Heart right ventricle (tissue), 16 donors: ENCODE measurements around the gene CPNE5. TPM values are rescaled to one million over a fixed set of nuclear protein-coding genes. Genes with fewer than 3 reads are reported as not detected.
A peak's percentile ranks its signal among the peaks of the same experiment; 100 is the strongest.

Experiments
- ATAC-seq, 8 donors: fragments of 200-7000 bp; cut with Tn5 transposase; one replicate each; pipeline ENCODE4 v1.9.1; 2020; ENCODE audit warnings: mild to moderate bottlenecking in 8 of 8, moderate library complexity in 8 of 8, moderate number of reproducible peaks in 1 of 8
- DNase-seq, 2 donors: peaks; one replicate each; pipeline ENCODE4 v3.0.0-alpha.2; 2020
- H3K27ac ChIP-seq, 10 donors: fragments of 200-600 bp; sonication (generic) in 2 of 10; one replicate each; pipeline versions ENCODE4 v1.5.0 to v1.8.0; 2020 to 2022; ENCODE audit warnings: mild to moderate bottlenecking in 3 of 10
- H3K27me3 ChIP-seq, 7 donors: fragments of 200-600 bp; one replicate each; pipeline ENCODE4 v1.8.0; 2021 to 2022; ENCODE audit warnings: mild to moderate bottlenecking in 2 of 7
- H3K36me3 ChIP-seq, 9 donors: fragments of 200-600 bp; sonication (generic) in 1 of 9; one replicate each; pipeline versions ENCODE4 v1.5.0 to v1.8.0; 2020 to 2022; ENCODE audit warnings: mild to moderate bottlenecking in 2 of 9
- H3K4me1 ChIP-seq, 9 donors: fragments of 200-600 bp; sonication (generic) in 1 of 9; one replicate each; pipeline versions ENCODE4 v1.5.0 to v1.8.0; 2020 to 2022; ENCODE audit warnings: mild to moderate bottlenecking in 4 of 9
- H3K4me3 ChIP-seq, 10 donors: fragments of 200-600 bp; sonication (generic) in 2 of 10; one replicate each; pipeline versions ENCODE4 v1.5.0 to v1.8.0; 2020 to 2022; ENCODE audit warnings: mild to moderate bottlenecking in 7 of 10, moderate library complexity in 2 of 10
- H3K9me3 ChIP-seq, 11 donors: fragments of 200-600 bp in 10 of 11; sonication (generic) in 2 of 11; one replicate each; pipeline versions ENCODE4 v1.5.0 to v1.8.0; 2013 to 2022; ENCODE audit warnings: mild to moderate bottlenecking in 2 of 11, control low read depth in 1 of 11, moderate library complexity in 1 of 11
- CTCF ChIP-seq, 9 donors: fragments of 200-600 bp; sonication (generic) in 2 of 9; IDR thresholded peaks; one replicate each; pipeline versions ENCODE4 v1.5.0 to v1.8.0; 2021 to 2022; ENCODE audit warnings: antibody characterized with exemption in 9 of 9, mild to moderate bottlenecking in 5 of 9, moderate library complexity in 1 of 9
- WGBS, 2 donors: extraction: QIAGEN DNeasy Blood & Tissue Kit; methylation state at CpG; one replicate each; pipeline ENCODE4 v1.1.7; 2013; ENCODE audit warnings: inconsistent platforms in 1 of 2; 5-methylcytosine and 5-hydroxymethylcytosine counted together
- intact Hi-C, 10 donors: fragments of 100-400 bp; cut with DNase I; formaldehyde crosslinking; loops; one replicate each; pipeline versions ENCODE4 v1.11.1 to v1.14.2; 2022
- polyA plus RNA-seq, 2 donors: library from polyadenylated mRNA; stranded (reverse); fragments of 200-250 nt; gene quantifications; one replicate each; pipeline ENCODE4 v1.2.3, GENCODE V29; 2013
- total RNA-seq, 10 donors: library from RNA; stranded (reverse); fragmentation: NEBNext Ultra II Directional in 3 of 10; extraction: Animal tissue kit (Norgen Biotek cat#: 25700) in 3 of 10; gene quantifications; one replicate each; pipeline versions ENCODE4 v1.2.1 to v1.2.4, GENCODE V29; 2021 to 2023
- donor health status: Arrhythmogenic right ventricular cardiomyopathy.
- donor health status: ischemic (EF 13 %, LVEDD 7.1; RV severe dilation, severe dysfunction).
- donor health status: healthy with polysubstance abuse.
- donor health status: DM: no; HTN: yes; CAD: no.
- donor health status: DM: no; HTN: no; CAD: no.
- donor health status: ischemic (EF 25% LVEDD 6.9; RV normal size, moderate dysfunction).
- donor health status: ischemic (EF 25% LVEDD 5.7; RV mildly dilated, moderate dysfunction).
- donor health status: healthy.
- donor health status: DM: yes; HTN: yes; CAD: no.
- donor health status: Ischemic cardiomyopathy.
- donor health status: ischemic (EF 35%, LVEDD 5.7; RV mildly dilated, moderate dysfunction).
- donor health status: nonischemic (EF 11% LVEDD 7.7; RV severe dilation, severe dysfunction).
- donor health status: DM: yes; HTN: yes; CAD: no.
- donor health status: PGD.
- donor health status: ischemic (EF 29% LVEDD 5.4; RV normal size, mild dysfunction).
- donor health status: nonischemic (EF 23%, LVEDD 6.1; RV moderate dilation, normal function).

The CPNE5 gene
- total and polyA plus RNA-seq, 12 donors = 2.8 to 98.2 (median 24.4) TPM

- TF ChIP-seq CTCF (IDR thresholded peaks at IDR 0.05) = no peak
- peak overlapping the region in 8 of 10 donors; percentile 11 to 45 (median 22) for H3K4me3 ChIP-seq
- WGBS, 2 donors = 65 to 72% methylated on average over 4 of the region's 4 CpGs
- ATAC-seq (peak in 1 of 8 donors; percentile 2), DNase-seq (no peak)
- H3K4me1 ChIP-seq = peaks cover 2 to 67% (median 29%) of the 10 kb centered on the region in 9 donors
- intact Hi-C loops = loop anchor here in 1 of 10 donors (5.0 kb wide), 1 partner anchor 129 kb away; no protein-coding TSS in a partner anchor
- H3K27ac ChIP-seq = peak overlapping the region; percentile 18 to 86 (median 80)
- no peaks in the 10 kb centered on the region for H3K9me3 ChIP-seq
- no peaks in the 10 kb centered on the region for H3K36me3 ChIP-seq
- peaks cover 0 to 31% (median 0%) of the 10 kb centered on the region in 7 donors for H3K27me3 ChIP-seq
Measured at GRCh38 chr6:36843170-36843569, 3.9 kb upstream of the CPNE5 start.

- intact Hi-C loops = loop anchor here in 1 of 10 donors (5.0 kb wide), 1 partner anchor 131 kb away; no protein-coding TSS in a partner anchor
- 79 to 84% methylated on average over 2 of the region's 2 CpGs for WGBS, 2 donors
- peaks cover 2 to 60% (median 29%) of the 10 kb centered on the region in 9 donors for H3K4me1 ChIP-seq
- no peak for TF ChIP-seq CTCF (IDR thresholded peaks at IDR 0.05)
- ATAC-seq (no peak), DNase-seq (no peak)
- H3K4me3 ChIP-seq = peak overlapping the region in 3 of 10 donors; percentile 1 to 45 (median 8)
- H3K27me3 ChIP-seq = peaks cover 0 to 37% (median 0%) of the 10 kb centered on the region in 7 donors
- peak overlapping the region in 8 of 10 donors; percentile 48 to 86 (median 82) for H3K27ac ChIP-seq
- no peaks in the 10 kb centered on the region for H3K36me3 ChIP-seq
- no peaks in the 10 kb centered on the region for H3K9me3 ChIP-seq
Measured at GRCh38 chr6:36841756-36842155, 2.5 kb upstream of the CPNE5 start.

GRCh38 chr6:36840432-36841403 is 1.5 kb upstream of the CPNE5 start:
- intact Hi-C loops = loop anchor here in 1 of 10 donors (5.0 kb wide), 1 partner anchor 132 kb away; no protein-coding TSS in a partner anchor
- TF ChIP-seq CTCF (IDR thresholded peaks at IDR 0.05) = no peak
- H3K27ac ChIP-seq = peak overlapping the region; percentile 71 to 90 (median 80)
- peak; percentile 3 to 45 (median 36) for ATAC-seq
- WGBS, 2 donors = 5 to 6% methylated on average over 40 to 44 of the region's 44 CpGs
- peaks cover 0 to 37% (median 0%) of the 10 kb centered on the region in 7 donors for H3K27me3 ChIP-seq
- H3K4me1 ChIP-seq = peaks cover 2 to 60% (median 29%) of the 10 kb centered on the region in 9 donors
- H3K4me3 ChIP-seq = peak overlapping the region; percentile 8 to 71 (median 56)
- no peaks in the 10 kb centered on the region for H3K36me3 ChIP-seq
- H3K9me3 ChIP-seq = no peaks in the 10 kb centered on the region
- DNase-seq = peak in 1 of 2 donors; percentile 62

- H3K36me3 ChIP-seq = no peaks in the 10 kb centered on the region
- H3K4me1 ChIP-seq = peaks cover 2 to 59% (median 27%) of the 10 kb centered on the region in 9 donors
- H3K9me3 ChIP-seq = no peaks in the 10 kb centered on the region
- peaks cover 0 to 37% (median 0%) of the 10 kb centered on the region in 7 donors for H3K27me3 ChIP-seq
- DNase-seq (peak; percentile 62 to 67), ATAC-seq (peak; percentile 11 to 63 (median 50))
- peak overlapping the region; percentile 24 to 71 (median 56) for H3K4me3 ChIP-seq
- TF ChIP-seq CTCF (IDR thresholded peaks at IDR 0.05) = peak in 7 of 9 donors; percentile 21 to 62 (median 42)
- peak overlapping the region; percentile 71 to 90 (median 80) for H3K27ac ChIP-seq
- intact Hi-C loops = loop anchor here in 1 of 10 donors (5.0 kb wide), 1 partner anchor 132 kb away; no protein-coding TSS in a partner anchor
- WGBS, 2 donors = 1% methylated on average over 37 to 70 of the region's 70 CpGs
Measured at GRCh38 chr6:36839749-36840431, 646 bp upstream of the CPNE5 start.
